GM21717 (cell line): ENCODE measurements around the gene KRT6B.
"Not testable (repeated sequence)": the region's sequence is repeated elsewhere in the genome, so short reads cannot be mapped to it uniquely, and the experiment has no call there.

Source experiments
- ATAC-seq: cut with Tn5 transposase; IDR thresholded peaks from one replicate; pipeline ENCODE4 v1.9.1; 2021; ENCODE audit warnings: mild to moderate bottlenecking, moderate library complexity; ENCODE audit not compliant: unreplicated experiment

KRT6B gene

GRCh38 chr12:52415870-52416750, 35.8 kb downstream of the KRT6B start:
- no peak for ATAC-seq

DNA sequence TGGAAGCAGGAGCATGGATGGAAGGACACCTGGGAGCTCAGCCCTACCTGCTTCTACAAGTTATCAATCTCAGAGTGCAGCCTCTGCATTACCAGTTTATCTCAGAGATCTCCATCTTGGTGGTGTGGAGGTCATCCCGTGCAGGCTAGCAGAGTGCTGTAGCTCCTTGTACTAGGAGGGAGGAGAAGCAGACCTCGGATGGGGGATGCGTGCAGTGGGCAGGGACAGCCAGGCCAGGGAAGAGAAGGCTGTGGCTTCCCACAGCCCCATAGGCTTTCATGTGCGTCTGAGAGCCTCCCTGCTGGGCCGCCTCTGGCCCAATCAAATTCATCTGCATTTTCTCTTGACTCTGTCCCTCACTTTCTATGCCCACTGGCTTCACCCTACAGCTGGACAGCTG, 37.0 kb downstream of the KRT6B start:
- ATAC-seq = no peak

DNA sequence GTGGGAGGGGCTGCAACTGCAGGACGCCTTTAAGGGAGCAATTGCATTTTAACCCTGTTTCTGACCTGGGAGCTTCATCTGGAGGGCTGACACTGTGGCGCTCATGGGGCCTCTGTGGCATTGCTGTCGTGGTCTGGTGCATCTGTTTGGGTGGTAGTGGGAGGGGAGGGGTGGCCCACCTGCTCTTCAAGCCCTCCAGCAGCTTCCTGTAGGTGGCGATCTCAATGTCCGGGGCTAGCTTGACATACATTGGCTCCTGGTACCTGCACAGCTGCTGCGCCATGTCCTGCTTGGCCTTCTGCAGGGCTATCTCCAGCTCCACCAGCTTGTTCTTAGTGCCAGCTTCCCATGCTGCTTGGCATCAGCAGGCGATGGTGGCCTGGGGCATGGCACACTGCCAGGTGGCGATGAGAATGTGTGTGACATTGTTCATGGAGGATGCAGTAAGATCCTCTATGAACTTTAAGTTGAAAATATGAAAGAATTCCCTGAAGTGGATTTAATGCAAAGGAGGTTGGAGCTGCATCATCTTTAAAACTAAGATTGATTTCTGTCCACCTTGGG, 38.1 kb downstream of the KRT6B start:
- no peak for ATAC-seq

DNA sequence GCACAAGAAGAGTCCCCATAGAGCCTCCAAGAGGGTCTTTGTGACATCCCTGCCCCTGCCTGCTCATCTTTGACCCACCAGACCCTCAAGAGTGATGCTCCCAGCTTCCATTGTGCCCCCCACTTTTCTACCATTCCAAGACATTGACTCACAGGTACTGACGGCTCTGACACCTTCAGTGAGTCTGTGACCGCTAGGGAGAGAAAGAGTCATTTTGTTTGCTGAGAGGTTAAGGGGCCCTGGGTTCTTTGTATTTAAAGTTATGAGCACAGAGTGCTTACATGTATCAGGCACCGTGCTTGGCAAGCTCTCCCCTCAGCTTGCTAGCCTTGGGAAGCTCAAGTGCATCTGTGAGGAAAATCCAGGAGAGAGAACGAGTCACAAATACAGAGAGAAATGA, 38.7 kb downstream of the KRT6B start:
- no peak for ATAC-seq

- no peak for ATAC-seq
These were observed 40.1 kb downstream of the KRT6B start for GRCh38 chr12:52411815-52412214.

GRCh38 chr12:52410589-52411248, 41.2 kb downstream of the KRT6B start:
- not testable (repeated sequence) for ATAC-seq

DNA sequence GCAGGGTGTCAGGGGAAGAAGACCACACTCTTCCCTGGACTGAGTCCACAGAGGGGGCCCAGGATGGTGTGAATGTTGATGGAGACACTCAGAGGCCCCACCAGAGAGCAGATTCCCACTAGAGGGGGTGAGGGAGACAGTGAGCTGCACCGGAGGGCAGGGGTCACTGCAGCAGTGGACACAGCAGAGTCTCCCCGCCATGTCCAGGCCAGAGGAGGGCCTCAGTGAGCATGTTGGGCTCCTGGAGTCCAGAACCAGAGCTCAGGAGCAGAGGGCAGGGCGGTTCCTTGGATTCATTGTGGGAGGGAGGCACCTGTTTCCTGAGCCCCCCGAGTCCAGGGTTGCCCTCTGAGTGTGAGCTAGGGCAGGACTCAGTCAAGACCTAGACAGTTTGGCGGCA, 44.0 kb downstream of the KRT6B start:
- no peak for ATAC-seq

GRCh38 chr12:52405922-52406385, 46.0 kb downstream of the KRT6B start, which contains the start of gene KRT82:
Gene KRT82 (minus strand): TSS chr12:52406335. CDS start chr12:52406277, 58 bp downstream.
- no peak for ATAC-seq

GRCh38 chr12:52404951-52405350, 47.0 kb downstream of the KRT6B start:
- no peak for ATAC-seq

DNA sequence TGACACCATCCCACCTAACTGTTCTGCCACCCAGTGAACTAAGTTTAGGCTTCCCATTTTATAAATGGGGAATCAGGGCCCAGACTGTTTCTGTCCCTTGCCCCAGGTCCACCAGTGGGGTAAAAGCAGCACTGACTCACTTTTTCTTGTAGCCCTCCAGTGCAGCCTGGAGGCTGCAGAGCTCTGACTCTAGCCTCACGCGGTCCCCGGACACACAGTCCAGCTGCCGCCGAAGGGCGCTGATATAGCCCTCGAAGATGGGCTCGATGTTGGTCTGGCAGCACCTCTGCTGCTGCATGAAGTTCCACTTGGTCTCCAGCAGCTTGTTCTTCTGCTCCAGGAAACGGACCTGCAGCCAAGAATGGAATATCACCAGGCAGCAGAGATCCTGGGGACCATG, 48.4 kb downstream of the KRT6B start:
- no peak for ATAC-seq

- no peak for ATAC-seq
These were observed 48.9 kb downstream of the KRT6B start for GRCh38 chr12:52402873-52403540.

GRCh38 chr12:52402377-52402776, 49.6 kb downstream of the KRT6B start:
- ATAC-seq = no peak

DNA sequence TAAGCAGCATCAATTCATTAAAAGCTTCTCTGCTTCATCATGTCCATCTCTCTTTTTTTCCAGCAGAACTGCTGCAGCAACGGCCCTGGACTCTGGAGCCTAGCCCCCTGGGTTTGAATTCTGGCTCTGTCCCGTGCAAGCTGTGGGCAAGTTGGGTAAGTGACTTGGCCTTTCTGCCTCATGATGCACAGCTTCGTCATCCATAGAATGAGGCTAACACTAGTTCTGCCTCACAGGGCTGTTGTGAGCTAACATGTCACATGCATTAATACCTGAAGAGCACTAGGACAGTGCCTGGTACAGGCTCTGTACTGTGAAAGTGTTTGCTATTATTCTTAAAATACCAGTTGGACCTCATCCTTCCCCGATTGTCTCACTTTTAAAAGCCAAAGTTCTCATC, 50.0 kb downstream of the KRT6B start:
- ATAC-seq = no peak

DNA sequence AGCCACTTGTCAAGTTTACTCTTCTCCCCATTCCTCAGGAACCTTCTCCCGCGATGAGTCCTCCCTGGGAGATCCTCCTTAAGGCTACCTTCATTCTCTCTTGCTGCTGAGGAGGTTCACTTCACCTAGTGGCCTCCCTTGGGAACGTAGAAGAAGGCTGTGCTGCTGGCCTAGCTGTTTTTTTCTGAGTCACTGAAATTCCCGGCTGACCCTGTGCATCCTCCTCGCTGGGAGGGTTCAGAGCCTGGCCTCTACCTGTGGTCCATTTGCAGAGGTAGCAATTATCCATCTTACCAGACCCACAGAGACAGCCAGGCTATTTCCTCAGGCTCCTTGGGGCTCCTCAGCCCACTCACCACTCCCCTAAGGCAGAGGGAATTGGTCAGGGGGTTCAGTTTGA, 50.4 kb downstream of the KRT6B start:
- ATAC-seq = no peak

- no peak for ATAC-seq
These were observed 51.0 kb downstream of the KRT6B start for GRCh38 chr12:52400906-52401305.

DNA sequence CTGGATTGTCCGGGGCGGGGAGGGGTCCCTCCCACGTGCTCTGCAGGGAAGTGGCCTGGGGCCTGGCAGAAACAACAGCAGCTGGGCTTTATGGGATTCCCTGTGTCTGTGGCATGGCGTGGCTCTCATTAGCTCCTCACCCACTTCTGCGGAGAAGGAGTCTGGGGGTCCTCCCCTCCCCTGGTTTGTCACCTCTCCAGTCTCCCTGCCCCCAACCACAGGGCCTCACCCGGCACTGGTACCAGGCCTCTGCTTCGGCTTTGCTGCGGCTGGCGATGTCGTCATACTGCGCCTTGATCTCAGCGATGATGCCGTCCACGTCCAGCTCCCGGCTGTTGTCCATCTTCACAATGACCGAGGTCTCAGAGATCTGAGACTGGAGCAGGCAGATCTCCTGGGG, 52.2 kb downstream of the KRT6B start:
- no peak for ATAC-seq

DNA sequence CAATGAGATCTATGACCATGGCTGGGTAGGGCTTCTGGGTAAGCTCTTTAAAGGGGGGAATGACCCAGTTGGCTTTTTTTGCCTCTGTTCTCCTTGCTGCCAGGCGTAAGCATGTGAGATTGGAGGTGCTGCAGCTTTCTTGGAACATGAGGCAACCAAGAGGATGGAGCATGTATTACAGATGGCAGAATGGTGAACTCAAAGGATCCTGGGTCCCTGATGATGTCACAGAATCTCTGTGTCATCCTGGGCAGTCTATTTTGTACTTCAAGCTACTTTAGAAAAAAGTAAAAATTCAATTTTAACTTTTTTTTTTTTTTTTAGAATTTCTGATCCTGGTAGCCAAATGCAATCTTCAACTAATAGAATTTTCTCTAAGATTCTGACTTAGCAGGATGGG, 53.8 kb downstream of the KRT6B start:
- no peak for ATAC-seq

GRCh38 chr12:52396656-52397055, 55.3 kb downstream of the KRT6B start:
- ATAC-seq = no peak
